HG02970 (cell line): ENCODE results near the gene DPPA3.
"Not testable (repeated sequence)": the region's sequence is repeated elsewhere in the genome, so short reads cannot be mapped to it uniquely, and the experiment has no call there.

ENCODE experiments used
- ATAC-seq: cut with Tn5 transposase; IDR thresholded peaks from one replicate; pipeline ENCODE4 v1.9.1; 2021; ENCODE audit warnings: mild to moderate bottlenecking, moderate library complexity, moderate number of reproducible peaks; ENCODE audit not compliant: unreplicated experiment, low FRiP score

DPPA3 gene

DNA sequence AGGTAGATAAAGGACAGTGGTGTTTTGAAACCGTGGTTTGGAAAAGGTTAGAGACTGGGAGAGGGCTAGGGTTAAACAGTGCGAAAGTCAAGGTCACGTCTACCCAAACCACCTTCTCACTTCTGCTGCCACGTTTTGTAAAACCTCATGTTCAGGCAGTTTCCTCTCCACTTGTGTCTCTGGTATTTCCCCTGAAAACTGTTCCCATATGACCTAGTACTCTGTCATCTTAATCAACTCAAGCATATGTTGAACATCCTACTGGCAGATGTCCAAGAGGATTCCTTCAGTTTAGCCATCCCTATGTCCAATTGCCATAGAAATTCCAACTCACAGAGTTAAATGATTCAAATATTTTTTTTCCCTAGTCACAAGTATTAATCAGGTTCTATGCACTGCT lies 18.5 kb downstream of the DPPA3 start:
- ATAC-seq, result no peak

- ATAC-seq, result not testable (repeated sequence)
These were observed 19.8 kb downstream of the DPPA3 start for GRCh38 chr12:7730984-7731383.

DNA sequence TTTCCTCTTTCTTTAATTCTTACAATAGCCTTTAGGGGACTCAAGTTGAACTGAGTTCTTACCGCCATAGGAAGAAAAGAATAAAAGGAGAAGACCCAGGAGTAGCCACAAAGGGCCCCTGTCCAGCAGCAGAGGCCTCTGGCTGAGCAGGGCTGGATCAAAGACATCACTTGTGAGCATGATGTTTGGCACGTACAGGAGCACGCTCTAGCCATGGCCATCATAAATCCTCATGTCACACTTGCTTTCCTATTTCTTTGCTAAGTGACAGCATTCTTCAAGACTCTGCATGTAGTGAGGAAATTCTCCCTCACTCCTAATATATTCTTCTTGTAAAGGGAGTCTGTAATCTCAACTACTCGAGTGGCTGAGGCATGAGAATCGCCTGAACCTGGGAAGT lies 20.3 kb downstream of the DPPA3 start:
- ATAC-seq, result no peak

GRCh38 chr12:7732993-7733392 lies 21.8 kb downstream of the DPPA3 start:
- no peak for ATAC-seq

- no peak for ATAC-seq
These were observed 36.0 kb downstream of the DPPA3 start, which contains the start of gene CLEC4C for GRCh38 chr12:7747246-7747645. TSS of gene CLEC4C (minus strand) at chr12:7747375. CDS start at chr12:7747348, 27 bp downstream.

DNA sequence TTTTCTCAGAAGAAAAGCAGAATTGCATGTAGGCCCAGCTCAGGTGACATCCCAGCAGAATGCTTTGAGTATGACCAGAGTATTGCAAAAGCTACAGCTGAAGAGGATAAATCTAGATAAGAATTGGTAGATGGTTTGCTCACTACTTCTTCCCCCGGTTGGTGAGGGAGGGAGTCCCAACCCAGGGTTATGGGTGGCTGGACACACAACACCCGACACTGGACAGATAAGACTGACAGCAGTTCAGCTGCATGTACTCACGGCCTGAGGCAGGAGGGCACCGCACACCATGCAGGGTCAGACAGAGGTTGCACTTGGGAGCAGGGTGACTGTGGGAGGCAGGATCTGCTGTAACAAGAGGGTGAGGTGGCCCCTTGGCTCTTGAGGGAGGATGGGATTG lies 37.6 kb downstream of the DPPA3 start:
- ATAC-seq, result no peak

GRCh38 chr12:7749442-7749841 lies 38.2 kb downstream of the DPPA3 start:
- no peak for ATAC-seq

DNA sequence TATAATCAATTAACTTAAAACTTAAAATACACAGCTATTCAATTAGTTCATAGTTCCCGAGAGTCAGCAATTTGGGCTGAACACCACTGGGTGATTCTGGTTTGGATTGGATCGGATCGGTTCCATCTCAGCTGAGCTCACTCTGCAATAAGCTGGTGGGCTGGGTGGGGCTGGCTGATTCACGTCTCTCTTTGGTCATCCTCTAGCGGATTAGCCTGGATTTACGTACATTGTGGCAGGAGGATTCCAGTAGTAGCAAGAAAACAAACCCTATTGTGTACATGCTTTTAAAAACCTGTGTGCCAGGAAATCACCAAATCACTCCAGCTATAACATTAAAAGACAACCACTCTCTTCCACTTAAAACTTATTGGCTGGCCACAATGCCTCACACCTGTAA lies 39.1 kb downstream of the DPPA3 start:
- ATAC-seq, result no peak

GRCh38 chr12:7751394-7751793 lies 40.2 kb downstream of the DPPA3 start:
- no peak for ATAC-seq

DNA sequence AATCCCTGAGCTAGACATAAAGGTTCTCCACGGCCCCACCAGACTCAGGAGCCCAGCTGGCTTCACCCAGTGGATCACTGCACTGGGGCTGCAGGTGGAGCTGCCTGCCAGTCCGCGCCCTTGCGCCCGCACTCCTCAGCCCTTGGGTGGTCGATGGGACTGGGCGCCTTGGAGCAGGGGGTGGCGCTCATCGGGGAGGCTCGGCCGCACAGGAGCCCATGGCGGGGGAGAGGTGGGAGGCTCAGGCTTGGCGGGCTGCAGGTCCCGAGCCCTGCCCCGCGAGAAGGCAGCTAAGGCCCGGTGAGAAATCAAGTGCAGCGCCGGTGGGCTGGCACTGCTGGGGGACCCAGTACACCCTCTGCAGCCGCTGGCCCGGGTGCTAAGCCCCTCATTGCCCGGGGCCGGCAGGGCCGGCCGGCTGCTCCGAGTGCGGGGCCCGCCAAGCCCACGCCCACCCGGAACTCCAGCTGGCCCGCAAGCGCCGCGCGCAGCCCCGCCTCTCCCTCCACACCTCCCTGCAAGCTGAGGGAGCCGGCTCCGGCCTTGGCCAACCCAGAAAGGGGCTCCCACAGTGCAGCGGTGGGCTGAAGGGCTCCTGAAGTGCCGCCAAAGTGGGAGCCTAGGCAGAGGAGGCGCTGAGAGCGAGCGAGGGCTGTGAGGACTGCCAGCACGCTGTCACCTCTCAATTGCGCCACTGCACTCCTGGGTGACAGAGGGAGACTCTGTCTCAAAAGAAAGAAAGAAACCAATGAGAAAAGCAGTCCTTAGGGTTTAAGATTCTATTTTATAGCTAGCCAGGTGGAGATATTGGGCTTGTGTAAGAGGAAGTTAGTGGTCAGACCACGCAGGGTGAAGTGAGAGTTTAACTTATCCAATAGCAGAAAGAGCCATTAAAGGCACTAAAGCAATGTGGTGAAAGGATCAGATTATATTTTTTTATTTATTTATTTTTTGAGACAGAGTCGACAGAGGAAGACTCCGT lies 41.0 kb downstream of the DPPA3 start:
- not testable (repeated sequence) for ATAC-seq

DNA sequence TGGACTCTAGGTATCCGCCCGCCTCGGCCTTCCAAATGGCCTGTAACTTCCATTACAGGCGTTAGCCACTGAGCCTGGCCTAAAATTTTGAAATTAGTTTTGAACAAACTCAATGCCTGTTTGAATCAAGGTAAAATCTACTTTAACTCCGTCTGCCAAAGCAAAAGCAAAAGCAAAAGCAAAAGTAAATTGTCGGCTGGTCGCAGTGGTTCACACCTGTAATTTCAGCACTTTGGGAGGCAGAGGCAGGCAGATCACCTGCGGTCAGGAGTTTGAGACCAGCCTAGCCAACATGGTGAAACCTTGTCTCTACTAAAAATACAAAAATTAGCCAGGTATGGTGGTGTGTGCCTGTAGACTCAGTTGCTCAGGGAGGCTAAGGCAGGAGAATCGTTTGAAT lies 44.4 kb downstream of the DPPA3 start:
- not testable (repeated sequence) for ATAC-seq

DNA sequence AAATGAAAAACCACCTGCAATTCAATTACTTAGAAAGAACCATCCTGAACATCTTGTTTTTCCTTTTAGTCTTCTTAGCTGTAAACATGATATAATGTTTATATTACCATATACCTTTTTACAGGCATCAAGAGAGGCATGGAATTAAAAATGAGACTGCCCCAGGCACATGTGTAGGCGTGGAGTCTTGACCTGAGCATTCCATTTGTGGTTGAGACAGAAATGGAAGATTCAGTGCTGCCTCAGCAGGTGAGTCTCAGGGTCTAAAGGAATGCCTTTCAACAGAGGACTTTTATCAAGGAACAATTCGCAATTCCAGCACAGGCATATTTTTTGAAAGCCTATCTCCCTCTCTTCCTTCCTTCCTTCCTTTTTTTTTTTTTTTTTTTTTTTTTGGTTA lies 45.8 kb downstream of the DPPA3 start:
- no peak for ATAC-seq

GRCh38 chr12:7758766-7759140 lies 47.5 kb downstream of the DPPA3 start:
- ATAC-seq, result no peak
